ENCODE data around the gene NXPH3.

The NXPH3 gene

GRCh38 chr17:49597436-49597835, 21.8 kb downstream of the NXPH3 start:
- no peak for TF ChIP-seq POU2F2 (IDR thresholded peaks at IDR 0.05; ENCODE audit: low read depth, low read length)
- FAIRE-seq (no peak), DNase-seq (ENCODE audit: insufficient read length, low spot score) (no peak)

- DNase-seq (ENCODE audit: insufficient read length, low spot score) (no peak), FAIRE-seq (no peak)
- TF ChIP-seq POLR2A (IDR thresholded peaks at IDR 0.05; ENCODE audit: low read depth, low read length) = no peak
Observed at GRCh38 chr17:49597928-49598655, 22.4 kb downstream of the NXPH3 start.

- no peak for TF ChIP-seq PAX5 (IDR thresholded peaks at IDR 0.05; ENCODE audit: insufficient read depth, low read length, severe bottlenecking)
- TF ChIP-seq TAF1 (IDR thresholded peaks at IDR 0.05; ENCODE audit: low read depth, low read length) = no peak
- no peak for TF ChIP-seq POLR2AphosphoS5 (IDR thresholded peaks at IDR 0.05; ENCODE audit: low read depth, low read length)
- no peak for TF ChIP-seq SPI1 (IDR thresholded peaks at IDR 0.05; ENCODE audit: low read depth, low read length)
- TF ChIP-seq POLR2A (IDR thresholded peaks at IDR 0.05; ENCODE audit: low read depth, low read length) = no peak
- TF ChIP-seq POU2F2 (IDR thresholded peaks at IDR 0.05; ENCODE audit: low read depth, low read length) = no peak
- FAIRE-seq = no peak
- DNase-seq (ENCODE audit: insufficient read length, low spot score) = no peak
Observed at GRCh38 chr17:49598918-49599317, 23.2 kb downstream of the NXPH3 start.

- no peak for FAIRE-seq
Observed at GRCh38 chr17:49600949-49601348, 25.3 kb downstream of the NXPH3 start.

GRCh38 chr17:49602783-49603182, 27.1 kb downstream of the NXPH3 start:
- no peak for FAIRE-seq
- TF ChIP-seq POU2F2 (IDR thresholded peaks at IDR 0.05; ENCODE audit: low read depth, low read length) = no peak
- no peak for DNase-seq (ENCODE audit: insufficient read length, low spot score)

More at GRCh38 chr17:49600949-49601348, 25.3 kb downstream of the NXPH3 start:
- TF ChIP-seq PAX5 (IDR thresholded peaks at IDR 0.05; ENCODE audit: insufficient read depth, low read length, severe bottlenecking) = no peak
- no peak for TF ChIP-seq TAF1 (IDR thresholded peaks at IDR 0.05; ENCODE audit: low read depth, low read length)
- TF ChIP-seq POLR2AphosphoS5 (IDR thresholded peaks at IDR 0.05; ENCODE audit: low read depth, low read length) = no peak
- no peak for TF ChIP-seq POU2F2 (IDR thresholded peaks at IDR 0.05; ENCODE audit: low read depth, low read length)
- TF ChIP-seq SPI1 (IDR thresholded peaks at IDR 0.05; ENCODE audit: low read depth, low read length) = no peak
- TF ChIP-seq POLR2A (IDR thresholded peaks at IDR 0.05; ENCODE audit: low read depth, low read length) = no peak
- no peak for DNase-seq (ENCODE audit: insufficient read length, low spot score)

GRCh38 chr17:49603238-49603637, 27.6 kb downstream of the NXPH3 start:
- no peak for DNase-seq (ENCODE audit: insufficient read length, low spot score)
- TF ChIP-seq SPI1 (IDR thresholded peaks at IDR 0.05; ENCODE audit: low read depth, low read length) (no peak), TAF1 (IDR thresholded peaks at IDR 0.05; ENCODE audit: low read depth, low read length) (no peak), POLR2AphosphoS5 (IDR thresholded peaks at IDR 0.05; ENCODE audit: low read depth, low read length) (no peak), PAX5 (IDR thresholded peaks at IDR 0.05; ENCODE audit: insufficient read depth, low read length, severe bottlenecking) (no peak), POU2F2 (IDR thresholded peaks at IDR 0.05; ENCODE audit: low read depth, low read length) (no peak), POLR2A (IDR thresholded peaks at IDR 0.05; ENCODE audit: low read depth, low read length) (no peak)
- FAIRE-seq = no peak

GRCh38 chr17:49603720-49604119, 28.0 kb downstream of the NXPH3 start:
- FAIRE-seq (no peak), DNase-seq (ENCODE audit: insufficient read length, low spot score) (no peak)
- TF ChIP-seq PAX5 (IDR thresholded peaks at IDR 0.05; ENCODE audit: insufficient read depth, low read length, severe bottlenecking) = no peak
- no peak for TF ChIP-seq TAF1 (IDR thresholded peaks at IDR 0.05; ENCODE audit: low read depth, low read length)
- TF ChIP-seq POU2F2 (IDR thresholded peaks at IDR 0.05; ENCODE audit: low read depth, low read length) = no peak
- TF ChIP-seq SPI1 (IDR thresholded peaks at IDR 0.05; ENCODE audit: low read depth, low read length) = no peak

GRCh38 chr17:49604314-49604869, 28.7 kb downstream of the NXPH3 start:
- no peak for TF ChIP-seq POLR2AphosphoS5 (IDR thresholded peaks at IDR 0.05; ENCODE audit: low read depth, low read length)
- TF ChIP-seq PAX5 (IDR thresholded peaks at IDR 0.05; ENCODE audit: insufficient read depth, low read length, severe bottlenecking) = no peak
- no peak for TF ChIP-seq POLR2A (IDR thresholded peaks at IDR 0.05; ENCODE audit: low read depth, low read length)
- TF ChIP-seq SPI1 (IDR thresholded peaks at IDR 0.05; ENCODE audit: low read depth, low read length) = no peak
- TF ChIP-seq POU2F2 (IDR thresholded peaks at IDR 0.05; ENCODE audit: low read depth, low read length) = no peak
- no peak for TF ChIP-seq TAF1 (IDR thresholded peaks at IDR 0.05; ENCODE audit: low read depth, low read length)
- FAIRE-seq (no peak), DNase-seq (ENCODE audit: insufficient read length, low spot score) (no peak)

GRCh38 chr17:49610883-49611584, 35.4 kb downstream of the NXPH3 start:
- DNase-seq (ENCODE audit: insufficient read length, low spot score) (no peak), FAIRE-seq (no peak)
- TF ChIP-seq POLR2AphosphoS5 (IDR thresholded peaks at IDR 0.05; ENCODE audit: low read depth, low read length) = no peak

- DNase-seq (ENCODE audit: insufficient read length, low spot score) (no peak), FAIRE-seq (no peak)
- TF ChIP-seq POU2F2 (IDR thresholded peaks at IDR 0.05; ENCODE audit: low read depth, low read length) = no peak
- TF ChIP-seq POLR2AphosphoS5 (IDR thresholded peaks at IDR 0.05; ENCODE audit: low read depth, low read length) = no peak
- TF ChIP-seq PAX5 (IDR thresholded peaks at IDR 0.05; ENCODE audit: insufficient read depth, low read length, severe bottlenecking) = no peak
- no peak for TF ChIP-seq TAF1 (IDR thresholded peaks at IDR 0.05; ENCODE audit: low read depth, low read length)
- no peak for TF ChIP-seq POLR2A (IDR thresholded peaks at IDR 0.05; ENCODE audit: low read depth, low read length)
- no peak for TF ChIP-seq SPI1 (IDR thresholded peaks at IDR 0.05; ENCODE audit: low read depth, low read length)
Observed at GRCh38 chr17:49612726-49613125, 37.1 kb downstream of the NXPH3 start.

All from GM12891 (cell line).